HEK293T (cell line): ENCODE data around the gene NIM1K.

Experiments used
- CTCF ChIA-PET: fragments of 350-600 bp; formaldehyde crosslinking; extraction: SDS; loops from one replicate; lab custom pipeline; 2021; ENCODE audit warnings: antibody characterized with exemption, inconsistent platforms; lab: Yijun Ruan, JAX
- POLR2A ChIA-PET: fragments of 350-600 bp; formaldehyde crosslinking; extraction: SDS; loops from one replicate; lab custom pipeline; 2020; ENCODE audit warnings: antibody characterized with exemption, inconsistent platforms; lab: Yijun Ruan, JAX
- DNase-seq: peaks from one replicate; pipeline ENCODE4 v3.0.0; 2012; ENCODE audit warnings: mixed read lengths; ENCODE audit errors: extremely low spot score
- ARNT ChIP-seq: fragments of 450-650 bp; IDR thresholded peaks from 2 replicates; pipeline ENCODE4 v1.6.1; 2017; ENCODE audit warnings: mild to moderate bottlenecking
- BHLHE40 ChIP-seq: fragments of 450-650 bp; IDR thresholded peaks from 2 replicates; pipeline ENCODE4 v1.6.1; 2016; ENCODE audit warnings: mild to moderate bottlenecking, moderate library complexity, borderline replicate concordance
- CTBP1 ChIP-seq: fragments of 450-650 bp; IDR thresholded peaks from 2 replicates; pipeline ENCODE4 v1.6.1; 2016; ENCODE audit warnings: borderline replicate concordance
- ELF4 ChIP-seq: fragments of 450-650 bp; IDR thresholded peaks from 2 replicates; pipeline ENCODE4 v1.6.1; 2017; ENCODE audit warnings: antibody characterized with exemption
- FOXA1 ChIP-seq: fragments of 450-650 bp; IDR thresholded peaks from 2 replicates; pipeline ENCODE4 v1.6.1; 2016; ENCODE audit warnings: mild to moderate bottlenecking
- FOXK2 ChIP-seq: fragments of 450-650 bp; IDR thresholded peaks from 2 replicates; pipeline ENCODE4 v1.6.1; 2016; ENCODE audit warnings: mild to moderate bottlenecking
- FOXM1 ChIP-seq: fragments of 450-650 bp; IDR thresholded peaks from 2 replicates; pipeline ENCODE4 v1.6.1; 2017; ENCODE audit warnings: mild to moderate bottlenecking, borderline replicate concordance
- HDGF ChIP-seq: fragments of 450-650 bp; IDR thresholded peaks from 2 replicates; pipeline ENCODE4 v1.6.1; 2017; ENCODE audit warnings: antibody characterized with exemption, borderline replicate concordance
- L3MBTL2 ChIP-seq: fragments of 450-650 bp; conservative IDR thresholded peaks from 2 replicates; pipeline ENCODE4 v1.6.1; 2016; ENCODE audit warnings: mild to moderate bottlenecking
- LEF1 ChIP-seq: fragments of 450-650 bp; IDR thresholded peaks from 2 replicates; pipeline ENCODE4 v1.6.1; 2017; ENCODE audit warnings: mild to moderate bottlenecking, borderline replicate concordance
- NFRKB ChIP-seq: fragments of 450-650 bp; IDR thresholded peaks from 2 replicates; pipeline ENCODE4 v1.6.1; 2016; ENCODE audit warnings: mild to moderate bottlenecking, moderate library complexity
- SP1 ChIP-seq: fragments of 450-650 bp; IDR thresholded peaks from 2 replicates; pipeline ENCODE4 v1.6.1; 2017
- SUZ12 ChIP-seq: fragments of 450-650 bp; IDR thresholded peaks from 2 replicates; pipeline ENCODE4 v1.6.1; 2016; ENCODE audit warnings: mild to moderate bottlenecking
- TARDBP ChIP-seq: fragments of 450-650 bp; IDR thresholded peaks from 2 replicates; pipeline ENCODE4 v1.6.1; 2016
- ZNF384 ChIP-seq: fragments of 450-650 bp; IDR thresholded peaks from 2 replicates; pipeline ENCODE4 v1.6.1; 2016
- TF ChIP-seq, protein P1 (sequence below): fragments of 450-650 bp; IDR thresholded peaks from 2 replicates; pipeline ENCODE4 v1.6.1; 2016

Gene NIM1K

DNA sequence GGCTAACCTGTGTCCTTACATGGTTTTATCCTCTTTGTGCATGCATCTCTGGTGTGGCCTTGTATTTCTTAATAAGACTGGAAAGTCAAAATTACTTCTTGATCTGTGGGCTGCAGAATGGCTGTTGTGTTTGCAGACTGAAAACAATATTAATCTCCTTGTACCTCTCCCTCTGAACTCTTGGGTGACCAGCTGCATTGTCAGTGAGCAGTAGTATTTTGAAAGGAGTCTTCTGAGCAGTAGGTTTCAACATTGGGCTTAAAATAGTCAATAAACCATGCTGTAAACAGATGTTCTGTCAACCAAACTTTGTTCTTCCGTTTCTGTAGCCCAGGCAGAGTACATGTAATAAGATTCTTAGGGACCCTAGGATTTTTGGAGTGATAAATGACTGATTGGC is 26.7 kb upstream of the NIM1K start:
- ChIA-PET CTCF (no interaction called here), POLR2A (no interaction called here)
- no peak for DNase-seq
- TF ChIP-seq L3MBTL2 (no peak), TARDBP (no peak), FOXM1 (no peak), LEF1 (no peak), FOXK2 (no peak), ELF4 (no peak), HDGF (no peak), NFRKB (no peak), ARNT (no peak), SP1 (no peak), FOXA1 (no peak), ZNF384 (no peak), BHLHE40 (no peak), CTBP1 (no peak), SUZ12 (no peak)
- TF ChIP-seq, protein P1, sequence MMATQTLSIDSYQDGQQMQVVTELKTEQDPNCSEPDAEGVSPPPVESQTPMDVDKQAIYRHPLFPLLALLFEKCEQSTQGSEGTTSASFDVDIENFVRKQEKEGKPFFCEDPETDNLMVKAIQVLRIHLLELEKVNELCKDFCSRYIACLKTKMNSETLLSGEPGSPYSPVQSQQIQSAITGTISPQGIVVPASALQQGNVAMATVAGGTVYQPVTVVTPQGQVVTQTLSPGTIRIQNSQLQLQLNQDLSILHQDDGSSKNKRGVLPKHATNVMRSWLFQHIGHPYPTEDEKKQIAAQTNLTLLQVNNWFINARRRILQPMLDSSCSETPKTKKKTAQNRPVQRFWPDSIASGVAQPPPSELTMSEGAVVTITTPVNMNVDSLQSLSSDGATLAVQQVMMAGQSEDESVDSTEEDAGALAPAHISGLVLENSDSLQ: no peak

DNA sequence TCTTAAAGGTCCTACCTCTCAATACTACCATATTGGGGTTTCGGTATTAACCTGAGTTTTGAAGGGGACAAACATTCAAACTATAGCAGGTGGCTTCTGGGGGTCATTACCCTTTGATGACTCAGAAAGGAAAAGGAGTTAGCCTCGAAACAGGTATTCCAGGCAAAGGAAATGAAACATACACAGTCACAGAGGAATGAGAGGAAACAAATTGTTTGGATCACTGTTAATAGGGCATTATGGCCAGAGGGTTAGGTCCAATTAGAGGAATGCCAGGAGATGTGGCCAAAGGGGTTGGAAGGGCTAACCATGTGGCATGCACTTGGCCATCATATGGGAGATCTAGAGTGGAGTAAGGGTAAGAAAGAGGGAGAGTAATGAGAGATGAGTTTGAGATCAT is 23.9 kb upstream of the NIM1K start:
- POLR2A ChIA-PET: no interaction called here
- no peak for DNase-seq
- CTCF ChIA-PET: no interaction called here
- no peak for TF ChIP-seq SUZ12
- TF ChIP-seq, protein P1: no peak
- TF ChIP-seq ZNF384: no peak
- TF ChIP-seq TARDBP: no peak
- no peak for TF ChIP-seq FOXK2
- no peak for TF ChIP-seq ELF4
- no peak for TF ChIP-seq HDGF
- TF ChIP-seq ARNT: no peak
- TF ChIP-seq CTBP1: no peak
- no peak for TF ChIP-seq BHLHE40
- no peak for TF ChIP-seq SP1
- TF ChIP-seq L3MBTL2: no peak
- no peak for TF ChIP-seq FOXA1
- no peak for TF ChIP-seq FOXM1
- TF ChIP-seq NFRKB: no peak
- TF ChIP-seq LEF1: no peak

DNA sequence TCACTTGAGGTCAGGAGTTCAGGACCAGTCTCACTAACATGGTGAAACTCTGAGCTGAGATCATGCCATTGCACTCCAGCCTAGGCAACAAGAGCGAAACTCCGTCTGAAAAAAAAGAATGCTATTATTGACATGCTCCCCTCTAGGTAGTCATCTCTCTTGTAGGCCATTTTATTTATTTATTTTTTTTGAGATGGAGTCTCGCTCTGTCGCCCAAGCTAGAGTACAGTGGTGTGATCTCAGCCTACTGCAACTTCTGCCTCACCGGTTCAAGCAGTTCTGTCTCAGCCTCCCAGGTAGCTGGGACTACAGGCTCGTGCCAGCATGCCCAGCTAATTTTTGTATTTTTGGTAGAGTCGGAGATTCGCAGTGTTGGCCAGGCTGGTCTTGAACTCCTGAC is 20.6 kb upstream of the NIM1K start:
- no peak for DNase-seq
- POLR2A ChIA-PET: no interaction called here
- CTCF ChIA-PET: no interaction called here
- TF ChIP-seq TARDBP: no peak
- TF ChIP-seq FOXM1: no peak
- no peak for TF ChIP-seq ARNT
- TF ChIP-seq, protein P1: no peak
- TF ChIP-seq LEF1: no peak
- no peak for TF ChIP-seq BHLHE40
- no peak for TF ChIP-seq FOXK2
- no peak for TF ChIP-seq HDGF
- TF ChIP-seq SUZ12: no peak
- TF ChIP-seq NFRKB: no peak
- TF ChIP-seq ELF4: no peak
- TF ChIP-seq CTBP1: no peak
- no peak for TF ChIP-seq FOXA1
- TF ChIP-seq ZNF384: no peak
- TF ChIP-seq SP1: no peak
- no peak for TF ChIP-seq L3MBTL2

DNA sequence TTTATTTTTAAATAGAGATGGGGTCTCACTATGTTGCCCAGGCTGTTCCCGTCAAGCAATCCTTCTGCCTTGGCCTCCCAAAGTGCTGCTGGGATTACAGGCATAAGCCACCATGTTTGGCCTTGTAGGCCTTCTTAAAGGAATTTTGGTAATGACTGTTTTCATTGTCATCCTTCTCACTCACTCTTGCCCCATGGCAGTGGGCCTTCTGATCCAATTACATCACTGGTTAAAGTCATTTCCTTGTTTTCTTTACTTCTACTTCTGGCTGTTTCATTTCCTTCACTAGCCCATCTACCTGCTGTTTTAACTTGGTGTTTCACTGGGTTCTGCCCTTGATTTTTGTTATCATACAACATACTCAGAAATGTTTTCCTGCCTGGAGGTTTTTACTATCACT is 20.1 kb upstream of the NIM1K start:
- DNase-seq: no peak
- POLR2A ChIA-PET: no interaction called here
- CTCF ChIA-PET: no interaction called here
- TF ChIP-seq BHLHE40: no peak
- no peak for TF ChIP-seq HDGF
- no peak for TF ChIP-seq TARDBP
- no peak for TF ChIP-seq L3MBTL2
- no peak for TF ChIP-seq CTBP1
- TF ChIP-seq ARNT: no peak
- TF ChIP-seq FOXM1: no peak
- TF ChIP-seq SUZ12: no peak
- no peak for TF ChIP-seq LEF1
- no peak for TF ChIP-seq NFRKB
- no peak for TF ChIP-seq SP1
- TF ChIP-seq ELF4: no peak
- TF ChIP-seq FOXA1: no peak
- no peak for TF ChIP-seq ZNF384
- no peak for TF ChIP-seq FOXK2

DNA sequence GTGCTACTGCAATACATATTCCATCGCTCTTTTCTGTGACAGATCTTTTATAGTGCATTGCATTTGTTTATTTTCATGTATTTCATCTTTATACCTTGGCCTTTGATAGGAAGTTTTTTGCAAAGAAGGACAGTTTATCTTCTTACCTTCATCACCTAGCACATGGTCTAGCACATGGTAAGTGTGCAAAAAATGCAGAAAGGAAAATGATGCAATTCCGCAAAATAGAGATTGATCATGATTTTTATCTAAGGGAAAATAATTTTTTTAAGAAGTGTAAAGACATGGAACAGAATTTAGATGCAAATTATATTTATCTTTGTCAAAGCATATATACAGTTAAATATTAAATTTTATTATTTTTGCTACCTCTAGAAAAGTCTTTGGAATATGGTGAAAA is 19.2 kb upstream of the NIM1K start:
- DNase-seq: no peak
- CTCF ChIA-PET: no interaction called here
- POLR2A ChIA-PET: no interaction called here
- no peak for TF ChIP-seq LEF1

DNA sequence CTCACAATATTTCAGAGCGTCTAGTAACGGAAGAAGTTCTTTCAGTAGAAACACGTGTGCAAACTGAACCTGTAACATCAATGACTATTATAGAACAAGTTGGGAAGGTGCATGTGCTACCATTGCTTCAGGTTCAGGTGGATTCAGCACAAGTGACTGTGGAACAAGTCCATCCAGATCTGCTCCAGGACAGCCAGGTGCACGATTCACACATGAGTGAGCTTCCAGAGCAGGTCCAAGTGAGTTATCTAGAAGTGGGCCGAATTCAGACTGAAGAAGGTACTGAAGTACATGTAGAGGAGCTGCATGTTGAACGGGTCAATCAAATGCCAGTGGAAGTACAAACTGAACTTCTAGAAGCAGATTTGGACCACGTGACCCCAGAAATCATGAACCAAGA is 17.4 kb upstream of the NIM1K start:
- ChIA-PET CTCF (no interaction called here), POLR2A (no interaction called here)
- TF ChIP-seq, protein P1: no peak
- TF ChIP-seq FOXA1 (no peak), FOXM1 (no peak), BHLHE40 (no peak), ZNF384 (no peak), FOXK2 (no peak), HDGF (no peak), LEF1 (no peak), ARNT (no peak), NFRKB (no peak)
- no peak for DNase-seq
